T-helper 17 cell (primary cell): ENCODE measurements around the gene SGTA. TPM values are rescaled to one million over a fixed set of nuclear protein-coding genes. Genes with fewer than 3 reads are reported as not detected.

Source experiments
- ATAC-seq: fragments of 150-1000 bp; cut with Tn5 transposase; 2 replicates; pipeline ENCODE4 v1.10.0; 2021; ENCODE audit warnings: mild to moderate bottlenecking, moderate library complexity
- DNase-seq, 3 donors: peaks; one replicate each; pipeline versions ENCODE4 v3.0.0 to v3.0.0-alpha.2; 2020 to 2021
- H3K9me3 ChIP-seq: one replicate; pipeline ENCODE4 v1.7.0; 2013; ENCODE audit warnings: low read length, mild to moderate bottlenecking; ENCODE audit not compliant: control insufficient read depth, poor library complexity, severe bottlenecking
- H3K27ac Mint-ChIP-seq: one replicate; pipeline ENCODE4 v1.8.0; 2022; ENCODE audit warnings: mild to moderate bottlenecking, moderate library complexity, mixed read lengths
- H3K27me3 Mint-ChIP-seq: one replicate; pipeline ENCODE4 v1.8.0; 2022; ENCODE audit warnings: mixed read lengths
- H3K36me3 Mint-ChIP-seq: one replicate; pipeline ENCODE4 v1.8.0; 2022; ENCODE audit warnings: low read depth, mixed read lengths
- H3K4me1 Mint-ChIP-seq: one replicate; pipeline ENCODE4 v1.8.0; 2022; ENCODE audit warnings: mild to moderate bottlenecking, mixed read lengths
- H3K4me3 Mint-ChIP-seq: one replicate; pipeline ENCODE4 v1.8.0; 2022; ENCODE audit warnings: mild to moderate bottlenecking, moderate library complexity, mixed read lengths
- total RNA-seq, 4 donors: library from RNA in 2 of 4; stranded (reverse) in 2 of 4; gene quantifications; one replicate each; pipeline ENCODE4 v1.2.3 and lab custom pipeline; 2022 to 2026

Gene SGTA
- total RNA-seq, 2 donors from 2014 or later, result 29.2 to 31.9 TPM

DNA sequence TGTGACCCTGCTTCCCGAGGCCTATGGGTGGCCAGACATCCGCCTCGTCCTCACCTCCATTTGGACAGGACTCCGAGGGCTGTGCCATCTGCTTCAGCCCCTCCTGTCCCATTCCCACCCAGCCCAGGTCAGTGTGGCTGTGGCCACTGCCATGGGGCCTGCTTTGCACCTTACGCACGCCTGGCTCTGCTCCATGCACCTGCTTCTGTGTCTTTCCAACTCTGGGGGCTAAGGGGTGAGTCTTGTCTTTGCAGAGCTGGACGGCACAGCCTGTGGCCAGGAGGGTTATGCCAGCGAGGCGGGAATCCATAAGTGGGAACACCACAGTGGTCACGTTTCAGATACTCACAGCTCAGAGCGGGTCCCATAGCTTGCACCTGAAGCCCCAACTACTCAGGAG lies 31.4 kb upstream of the SGTA start:
- H3K4me3 Mint-ChIP-seq, result no peak overlapping the region
- H3K9me3 ChIP-seq, result no peaks in the 10 kb centered on the region
- H3K4me1 Mint-ChIP-seq, result no peaks in the 10 kb centered on the region
- H3K36me3 Mint-ChIP-seq, result no peaks in the 10 kb centered on the region
- ATAC-seq (no peak), DNase-seq (no peak)
- H3K27ac Mint-ChIP-seq, result no peak overlapping the region
- H3K27me3 Mint-ChIP-seq, result no peaks in the 10 kb centered on the region

DNA sequence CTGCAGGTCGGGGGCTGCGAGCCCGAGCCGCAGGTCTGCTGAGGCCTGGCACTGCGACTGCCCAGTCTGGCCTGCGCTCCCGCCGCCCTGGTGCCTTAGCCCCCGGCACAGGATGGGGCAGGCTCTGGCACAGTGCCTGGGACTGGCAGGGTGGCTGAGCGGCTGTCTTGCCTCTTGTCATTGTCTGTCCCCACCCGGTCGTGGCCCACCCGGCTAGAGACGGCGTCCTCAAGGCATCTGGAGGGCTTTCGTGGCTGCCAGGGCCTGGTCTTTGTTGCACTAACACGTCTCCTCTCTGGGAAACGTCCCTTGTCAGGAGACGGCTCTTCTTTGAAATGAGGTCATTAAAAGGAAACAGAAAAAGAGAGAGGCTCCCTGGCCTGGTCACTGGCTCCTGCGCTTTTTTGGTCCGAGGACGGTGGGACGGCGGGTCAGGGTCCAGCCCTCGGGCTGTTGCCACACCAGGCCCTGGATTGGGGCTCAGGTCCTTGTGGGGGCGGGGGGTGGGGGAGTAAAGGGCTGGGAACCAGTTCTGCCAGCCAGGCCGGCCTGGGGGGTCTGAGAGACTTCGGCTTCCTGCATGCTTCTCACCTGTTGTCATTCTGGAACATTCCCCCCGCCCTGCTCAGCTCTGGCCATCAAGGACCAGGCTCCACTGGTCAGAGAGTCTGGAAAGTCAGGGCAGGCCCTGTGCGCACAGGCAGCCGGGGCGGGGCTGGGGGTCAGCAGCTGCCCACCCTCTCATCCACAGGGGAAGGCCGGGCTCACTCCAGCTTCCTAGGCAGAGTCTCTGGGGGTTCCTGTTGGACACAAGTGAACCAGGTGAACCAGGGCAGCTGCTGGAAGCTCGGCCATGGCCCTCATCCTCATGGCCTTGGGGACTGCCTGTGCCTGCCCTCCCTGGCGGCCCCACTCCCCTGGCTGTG lies 30.4 kb upstream of the SGTA start:
- Mint-ChIP-seq H3K4me3 (no peak overlapping the region), H3K27ac (no peak overlapping the region), H3K4me1 (no peaks in the 10 kb centered on the region), H3K36me3 (peaks cover 3% of the 10 kb centered on the region), H3K27me3 (no peaks in the 10 kb centered on the region)
- ATAC-seq (no peak), DNase-seq (no peak)
- H3K9me3 ChIP-seq, result no peaks in the 10 kb centered on the region

DNA sequence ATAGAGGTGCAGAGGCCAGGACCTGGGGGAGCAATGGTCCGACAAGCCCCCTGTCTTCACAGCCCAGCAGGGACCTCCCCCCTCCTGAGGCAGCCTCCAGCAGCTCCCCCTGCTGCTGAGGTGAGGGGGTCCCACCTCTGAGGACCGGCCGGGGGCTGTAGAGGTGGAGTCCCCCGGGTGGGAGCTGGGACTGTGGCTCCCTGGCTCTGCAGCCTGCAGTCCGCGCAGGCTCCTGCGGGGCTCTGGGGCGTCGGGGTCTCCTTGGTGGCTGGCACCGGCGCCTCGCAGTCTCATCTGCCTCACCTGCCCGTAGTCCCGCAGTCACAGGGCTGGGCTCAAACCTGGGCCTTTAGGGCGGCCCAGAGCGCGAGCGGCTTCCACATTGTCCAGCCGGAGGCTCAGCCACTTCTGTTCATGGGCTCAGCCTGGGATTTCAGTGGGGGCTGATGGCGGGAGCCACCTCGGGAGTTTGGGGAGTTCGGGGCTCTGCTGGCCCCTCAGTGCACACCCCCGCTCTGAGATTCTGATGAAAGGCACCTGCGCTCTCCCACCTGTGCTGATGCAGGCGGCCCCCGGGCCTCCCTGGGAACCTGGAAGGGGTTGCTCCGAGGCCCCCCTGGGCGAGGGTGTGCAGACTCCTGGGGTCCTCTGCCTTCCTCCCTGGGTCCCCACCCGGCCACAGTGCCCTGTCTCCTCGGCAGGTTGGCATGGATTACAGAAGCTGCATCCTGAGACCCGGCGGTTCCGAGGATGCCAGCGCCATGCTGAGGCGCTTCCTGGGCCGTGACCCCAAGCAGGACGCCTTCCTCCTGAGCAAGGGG lies 29.6 kb upstream of the SGTA start:
- DNase-seq, result no peak
- ATAC-seq, result no peak
- H3K36me3 Mint-ChIP-seq, result peaks cover 3% of the 10 kb centered on the region
- H3K9me3 ChIP-seq, result no peaks in the 10 kb centered on the region
- H3K4me1 Mint-ChIP-seq, result no peaks in the 10 kb centered on the region
- H3K27ac Mint-ChIP-seq, result no peak overlapping the region
- no peaks in the 10 kb centered on the region for H3K27me3 Mint-ChIP-seq
- H3K4me3 Mint-ChIP-seq, result no peak overlapping the region

DNA sequence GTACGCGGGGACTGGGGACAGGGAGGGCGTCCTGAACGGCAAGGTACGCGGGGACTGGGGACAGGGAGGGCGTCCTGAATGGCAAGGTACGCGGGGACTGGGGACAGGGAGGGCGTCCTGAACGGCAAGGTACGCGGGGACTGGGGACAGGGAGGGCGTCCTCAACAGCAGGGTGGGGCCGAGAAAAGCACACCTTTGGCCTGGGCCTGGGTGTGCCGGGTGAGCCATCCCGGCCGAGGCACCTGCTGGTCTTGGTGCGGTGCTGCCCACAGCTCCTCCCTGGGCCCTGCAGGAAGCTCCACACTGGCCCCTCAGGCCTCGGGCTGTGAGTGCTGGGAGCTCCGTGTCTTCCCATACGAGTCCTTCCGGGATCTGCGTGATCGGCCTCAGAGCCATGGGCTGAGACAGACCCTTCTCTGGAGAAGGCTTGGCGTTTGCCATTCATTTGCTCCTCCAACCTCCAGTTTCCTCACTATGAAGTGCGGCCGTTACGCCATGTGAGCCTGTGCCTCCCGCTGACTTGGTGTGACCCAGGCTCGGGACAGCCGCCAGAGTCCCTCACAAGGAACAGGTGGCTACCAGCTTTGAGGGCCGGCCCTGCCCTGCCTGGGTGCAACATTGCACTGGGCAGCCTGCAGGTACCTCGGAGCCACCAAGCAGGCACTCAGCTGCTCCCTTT lies 28.8 kb upstream of the SGTA start:
- ATAC-seq, result no peak
- Mint-ChIP-seq H3K27ac (no peak overlapping the region), H3K27me3 (no peaks in the 10 kb centered on the region), H3K4me3 (no peak overlapping the region), H3K4me1 (no peaks in the 10 kb centered on the region), H3K36me3 (peaks cover 3% of the 10 kb centered on the region)
- DNase-seq, result no peak
- H3K9me3 ChIP-seq, result no peaks in the 10 kb centered on the region

DNA sequence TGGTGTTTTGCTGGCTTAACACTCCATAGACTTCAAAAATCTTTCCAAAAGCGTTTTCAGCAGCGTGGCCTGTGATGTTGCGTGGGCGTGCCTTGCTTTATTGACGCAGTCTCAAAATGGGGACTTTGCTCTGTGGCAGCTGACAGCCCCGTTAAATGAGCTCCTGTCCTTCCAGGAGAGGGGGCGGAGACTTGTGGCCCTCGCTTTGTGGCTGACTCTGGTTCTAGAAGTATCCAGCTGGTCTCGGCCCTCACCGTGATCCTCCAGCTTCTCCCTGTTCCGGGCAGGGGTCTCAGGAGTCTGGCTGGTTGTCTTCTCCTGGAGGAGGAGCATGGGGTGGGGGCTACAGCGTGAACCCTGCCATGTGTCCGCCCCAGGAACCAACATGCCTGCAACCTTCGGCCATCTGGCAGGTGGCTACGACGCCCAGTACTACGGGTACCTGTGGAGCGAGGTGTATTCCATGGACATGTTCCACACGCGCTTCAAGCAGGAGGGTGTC lies 28.2 kb upstream of the SGTA start:
- no peak overlapping the region for H3K27ac Mint-ChIP-seq

DNA sequence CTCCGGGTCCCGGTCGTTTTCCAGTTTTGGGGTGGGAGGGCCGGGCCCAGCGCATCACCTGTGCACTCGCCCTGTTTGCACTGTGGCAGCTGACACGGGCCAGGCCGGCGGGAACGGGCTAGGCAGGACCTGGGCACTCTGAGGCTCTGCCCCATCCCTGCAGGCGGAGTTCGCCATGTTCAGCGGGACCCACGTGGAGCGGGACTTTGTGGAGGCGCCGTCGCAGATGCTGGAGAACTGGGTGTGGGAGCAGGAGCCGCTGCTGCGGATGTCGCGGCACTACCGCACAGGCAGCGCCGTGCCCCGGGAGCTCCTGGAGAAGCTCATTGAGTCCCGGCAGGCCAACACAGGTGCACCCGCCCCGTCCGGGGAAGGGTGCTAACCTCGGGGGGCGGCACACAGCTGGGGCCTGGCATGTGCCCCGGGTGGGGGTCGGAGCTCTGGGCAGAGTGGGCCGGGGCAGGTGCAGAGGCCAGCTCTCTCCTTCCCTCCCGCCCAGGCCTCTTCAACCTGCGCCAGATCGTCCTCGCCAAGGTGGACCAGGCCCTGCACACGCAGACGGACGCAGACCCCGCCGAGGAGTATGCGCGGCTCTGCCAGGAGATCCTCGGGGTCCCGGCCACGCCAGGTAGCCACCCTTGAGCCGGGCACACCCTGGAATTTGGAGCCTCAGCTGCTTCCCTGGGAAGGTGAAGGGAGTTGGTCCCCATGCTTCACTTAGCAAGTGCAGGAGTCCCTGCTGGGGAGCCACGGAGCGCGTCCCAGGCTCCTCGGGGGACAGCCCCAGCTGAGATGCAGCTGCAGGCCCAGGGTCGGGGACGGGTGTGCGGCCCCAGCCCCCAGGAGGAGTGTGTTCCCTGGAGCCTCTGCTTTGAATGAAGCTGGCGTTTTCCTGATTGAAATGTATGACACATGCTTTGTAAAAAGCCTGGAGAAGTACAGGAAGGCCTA lies 27.3 kb upstream of the SGTA start:
- Mint-ChIP-seq H3K27ac (no peak overlapping the region), H3K4me1 (no peaks in the 10 kb centered on the region), H3K4me3 (no peak overlapping the region), H3K27me3 (no peaks in the 10 kb centered on the region), H3K36me3 (peaks cover 3% of the 10 kb centered on the region)
- DNase-seq, result no peak
- H3K9me3 ChIP-seq, result no peaks in the 10 kb centered on the region
- no peak for ATAC-seq

More for the DNA sequence above, 28.2 kb upstream of the SGTA start:
- Mint-ChIP-seq H3K27me3 (no peaks in the 10 kb centered on the region), H3K4me1 (no peaks in the 10 kb centered on the region), H3K4me3 (no peak overlapping the region), H3K36me3 (peaks cover 3% of the 10 kb centered on the region)
- no peak for ATAC-seq
- no peak for DNase-seq
- no peaks in the 10 kb centered on the region for H3K9me3 ChIP-seq

DNA sequence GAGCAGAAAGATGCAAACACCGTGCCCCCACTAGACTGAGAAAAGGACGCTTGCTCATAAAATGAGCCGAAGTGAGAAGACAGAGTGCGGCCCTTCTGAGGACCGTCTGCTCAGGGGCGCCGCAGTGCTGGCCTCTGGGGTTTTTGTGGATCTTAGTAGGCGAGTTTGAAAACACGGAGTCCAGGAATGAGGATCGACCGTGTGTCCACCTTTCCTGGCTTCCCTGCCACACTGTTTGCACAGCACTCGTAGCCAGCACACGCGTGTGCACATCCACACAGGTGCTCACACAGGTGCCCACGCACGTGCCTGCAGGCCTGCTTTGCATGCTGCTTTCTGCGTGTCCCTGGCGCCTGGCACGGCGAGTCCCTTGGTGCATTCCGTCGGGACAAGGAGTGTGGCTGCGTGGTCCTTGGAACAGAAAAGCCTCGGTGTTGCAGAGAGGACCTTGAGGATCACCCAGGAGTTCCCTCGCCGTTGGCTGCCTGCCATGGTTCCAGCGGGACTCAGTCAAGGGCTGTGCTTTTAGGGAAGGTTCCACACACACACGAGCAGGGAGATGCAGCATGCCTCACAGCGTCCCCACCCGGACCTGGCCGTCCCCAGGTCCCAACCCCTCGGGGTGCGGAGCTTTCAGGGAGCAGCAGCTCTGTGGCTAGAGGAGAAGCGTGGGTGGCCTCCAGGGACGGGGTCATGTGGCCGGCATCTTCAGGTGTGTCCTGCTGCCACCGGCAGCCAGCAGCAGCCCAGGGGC lies 26.5 kb upstream of the SGTA start:
- Mint-ChIP-seq H3K4me3 (no peak overlapping the region), H3K36me3 (peaks cover 3% of the 10 kb centered on the region), H3K4me1 (no peaks in the 10 kb centered on the region), H3K27ac (no peak overlapping the region), H3K27me3 (no peaks in the 10 kb centered on the region)
- DNase-seq, result no peak
- H3K9me3 ChIP-seq, result no peaks in the 10 kb centered on the region
- no peak for ATAC-seq

DNA sequence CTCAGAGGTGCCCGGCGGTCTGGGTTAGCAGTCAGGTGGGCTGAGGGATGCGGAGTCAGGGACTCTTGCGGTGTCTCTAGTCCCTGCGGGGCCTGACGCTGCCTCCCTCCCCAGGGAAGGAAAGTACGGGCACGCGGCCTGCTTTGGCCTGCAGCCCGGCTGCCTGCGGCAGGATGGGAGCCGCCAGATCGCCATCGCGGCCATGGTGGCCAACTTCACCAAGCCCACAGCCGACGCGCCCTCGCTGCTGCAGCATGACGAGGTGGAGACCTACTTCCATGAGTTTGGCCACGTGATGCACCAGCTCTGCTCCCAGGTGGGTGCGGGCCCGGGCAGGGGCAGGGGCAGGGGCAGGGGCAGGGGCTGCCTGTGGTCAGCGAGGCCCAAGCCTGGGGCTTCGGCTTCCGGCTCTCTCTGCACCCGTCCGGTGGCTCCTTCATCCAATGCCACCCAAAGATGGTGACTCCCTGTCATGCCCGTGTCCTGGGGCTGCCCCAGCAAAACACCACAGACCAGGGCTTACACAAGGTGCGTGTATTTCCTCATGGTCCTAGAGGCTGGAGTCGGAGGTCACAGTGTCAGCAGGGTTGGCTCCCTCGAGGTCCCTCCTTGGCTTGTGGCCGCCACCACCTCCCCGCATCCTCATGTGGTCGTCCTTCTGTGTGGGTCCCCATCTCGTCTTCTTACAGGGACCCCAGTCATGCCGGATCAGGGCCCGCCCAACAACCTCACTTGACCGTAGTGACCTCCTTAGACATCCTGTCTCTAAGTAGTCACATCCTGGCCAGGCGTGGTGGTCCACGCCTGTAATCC lies 25.3 kb upstream of the SGTA start:
- DNase-seq, result no peak
- H3K9me3 ChIP-seq, result no peaks in the 10 kb centered on the region
- ATAC-seq, result no peak
- Mint-ChIP-seq H3K4me1 (no peaks in the 10 kb centered on the region), H3K27ac (no peak overlapping the region), H3K36me3 (peaks cover 3% of the 10 kb centered on the region), H3K27me3 (no peaks in the 10 kb centered on the region), H3K4me3 (no peak overlapping the region)

DNA sequence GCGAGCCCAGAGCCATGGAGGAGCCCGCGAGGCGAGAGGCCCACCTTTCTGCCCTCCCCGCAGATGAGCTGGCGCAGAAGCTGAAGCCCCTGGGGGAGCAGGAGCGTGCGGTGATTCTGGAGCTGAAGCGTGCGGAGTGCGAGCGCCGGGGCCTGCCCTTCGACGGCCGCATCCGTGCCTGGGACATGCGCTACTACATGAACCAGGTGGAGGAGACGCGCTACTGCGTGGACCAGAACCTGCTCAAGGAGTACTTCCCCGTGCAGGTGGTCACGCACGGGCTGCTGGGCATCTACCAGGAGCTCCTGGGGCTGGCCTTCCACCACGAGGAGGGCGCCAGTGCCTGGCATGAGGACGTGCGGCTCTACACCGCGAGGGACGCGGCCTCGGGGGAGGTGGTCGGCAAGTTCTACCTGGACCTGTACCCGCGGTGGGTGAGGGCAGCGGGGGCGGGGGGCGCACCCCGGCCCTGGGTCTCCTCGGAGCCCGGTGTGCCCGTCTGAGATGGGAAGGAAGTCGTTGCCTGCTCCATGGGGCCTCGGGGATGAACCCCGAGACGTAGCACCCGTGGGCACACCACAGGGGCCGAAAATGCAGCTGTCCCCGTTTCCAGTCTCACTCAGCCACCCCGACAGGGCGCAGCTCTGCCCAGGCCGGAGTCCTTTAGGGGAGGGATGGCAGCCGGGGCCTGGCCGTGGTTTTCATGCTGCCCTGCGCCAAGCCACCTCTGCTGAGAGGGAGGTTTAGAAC lies 24.5 kb upstream of the SGTA start:
- ATAC-seq (no peak), DNase-seq (no peak)
- Mint-ChIP-seq H3K27ac (no peak overlapping the region), H3K36me3 (peaks cover 5% of the 10 kb centered on the region), H3K4me3 (no peak overlapping the region), H3K27me3 (no peaks in the 10 kb centered on the region), H3K4me1 (peaks cover 2% of the 10 kb centered on the region)
- no peaks in the 10 kb centered on the region for H3K9me3 ChIP-seq

DNA sequence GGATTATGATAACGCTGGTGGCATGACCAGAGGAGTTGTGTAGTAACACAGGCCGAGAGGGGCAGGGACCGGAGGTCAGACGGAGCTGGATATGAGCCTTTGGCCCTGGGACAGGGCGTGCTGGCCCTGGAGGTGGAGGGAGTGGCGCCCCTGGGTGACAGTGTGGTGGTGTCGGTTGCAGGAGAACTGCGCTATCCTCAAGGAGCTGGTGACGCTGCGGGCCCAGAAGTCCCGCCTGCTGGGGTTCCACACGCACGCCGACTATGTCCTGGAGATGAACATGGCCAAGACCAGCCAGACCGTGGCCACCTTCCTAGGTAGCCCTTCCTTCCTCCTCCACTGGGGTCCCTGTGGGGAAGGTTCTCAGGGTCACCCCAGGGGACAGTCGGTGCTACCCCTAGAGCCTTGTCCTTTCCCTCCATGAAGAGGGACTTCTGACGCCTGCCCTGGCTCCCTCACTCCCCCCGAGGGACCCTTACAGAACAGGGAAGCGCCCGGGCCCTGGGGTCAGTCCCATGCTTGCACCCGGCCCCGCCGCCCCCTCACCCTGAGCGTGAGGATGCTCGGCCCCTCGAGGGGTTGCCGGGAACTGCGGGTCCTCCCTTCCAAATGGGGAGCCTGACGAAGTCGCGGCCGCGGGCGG lies 23.8 kb upstream of the SGTA start:
- H3K27me3 Mint-ChIP-seq, result no peaks in the 10 kb centered on the region
- H3K4me3 Mint-ChIP-seq, result no peak overlapping the region
- H3K9me3 ChIP-seq, result no peaks in the 10 kb centered on the region
- H3K4me1 Mint-ChIP-seq, result peaks cover 5% of the 10 kb centered on the region
- DNase-seq (no peak), ATAC-seq (no peak)
- H3K27ac Mint-ChIP-seq, result no peak overlapping the region
- peaks cover 7% of the 10 kb centered on the region for H3K36me3 Mint-ChIP-seq
